Measurements from ENCODE around the gene RARRES2.
"Not testable (repeated sequence)": the region's sequence is repeated elsewhere in the genome, so short reads cannot be mapped to it uniquely, and the experiment has no call there.

RARRES2 gene

DNA sequence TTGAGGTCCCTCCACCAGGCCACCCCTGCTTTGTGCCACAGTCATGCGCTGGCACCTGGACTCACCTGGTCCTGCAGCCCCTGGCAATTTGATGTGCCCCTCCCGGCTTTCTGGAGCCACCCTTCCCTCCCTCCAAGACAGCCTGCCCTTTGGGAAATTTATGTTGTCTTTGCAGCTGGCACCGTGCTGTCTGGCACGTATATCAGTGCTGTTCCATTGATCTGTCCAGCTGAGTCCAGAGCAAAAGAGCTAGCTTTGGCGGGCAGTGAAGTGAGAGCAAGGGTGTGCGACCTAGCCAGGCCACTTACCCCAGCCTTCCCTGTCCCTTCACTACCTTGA is 5.7 kb downstream of the RARRES2 start:
- DNase-seq: no peak

DNA sequence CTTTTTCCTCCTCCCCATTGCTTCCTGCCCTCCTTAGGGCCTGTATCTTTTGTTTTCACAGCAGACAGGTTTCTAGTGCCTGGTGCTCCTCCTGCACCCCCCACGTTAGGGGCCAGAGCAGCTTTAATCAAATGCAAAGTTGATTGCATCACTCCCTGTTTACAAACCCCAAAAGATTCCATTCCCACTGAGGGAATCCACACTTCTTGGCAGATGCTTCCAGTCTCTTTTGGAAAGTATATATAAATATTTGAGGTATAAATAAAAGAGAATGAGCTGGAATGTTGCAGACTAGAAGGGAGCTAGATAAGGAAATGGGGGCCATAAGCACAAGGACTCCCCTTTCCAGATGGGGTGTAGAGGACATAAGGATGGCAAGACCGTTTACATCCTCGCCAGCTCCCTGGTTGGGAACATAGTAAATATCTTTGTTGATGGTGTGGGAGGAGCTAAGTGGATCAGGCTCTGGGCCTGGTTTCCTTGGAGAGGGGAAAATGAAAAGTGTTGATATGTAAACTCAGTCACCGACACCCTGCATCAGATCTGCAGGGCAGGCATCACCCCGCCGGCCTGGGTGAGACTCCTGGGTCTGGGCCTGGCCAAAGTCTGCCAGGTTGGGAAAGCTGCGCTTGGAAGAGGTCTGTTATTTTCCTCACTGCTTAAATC is 6.2 kb downstream of the RARRES2 start:
- DNase-seq: no peak

DNA sequence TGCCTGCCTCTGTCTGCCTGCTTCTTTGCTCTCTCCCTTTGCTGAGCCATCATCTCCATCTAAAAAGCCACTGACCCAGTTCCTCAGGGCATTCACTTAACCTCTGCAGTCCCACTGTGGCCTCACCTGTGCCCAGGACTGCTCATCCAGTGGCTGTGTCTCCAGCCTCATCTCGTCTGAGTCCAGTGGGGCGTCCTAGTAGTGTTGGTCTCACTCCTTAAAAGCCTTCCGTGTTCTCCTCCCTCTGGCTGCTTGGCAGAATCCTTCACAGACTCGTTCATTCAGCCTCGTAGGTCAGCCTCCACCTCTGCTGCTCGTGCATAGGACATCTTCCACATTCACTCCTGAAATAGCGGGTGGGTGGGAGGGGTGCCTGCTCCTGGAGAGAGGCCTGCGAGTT is 7.3 kb downstream of the RARRES2 start:
- DNase-seq: no peak

DNA sequence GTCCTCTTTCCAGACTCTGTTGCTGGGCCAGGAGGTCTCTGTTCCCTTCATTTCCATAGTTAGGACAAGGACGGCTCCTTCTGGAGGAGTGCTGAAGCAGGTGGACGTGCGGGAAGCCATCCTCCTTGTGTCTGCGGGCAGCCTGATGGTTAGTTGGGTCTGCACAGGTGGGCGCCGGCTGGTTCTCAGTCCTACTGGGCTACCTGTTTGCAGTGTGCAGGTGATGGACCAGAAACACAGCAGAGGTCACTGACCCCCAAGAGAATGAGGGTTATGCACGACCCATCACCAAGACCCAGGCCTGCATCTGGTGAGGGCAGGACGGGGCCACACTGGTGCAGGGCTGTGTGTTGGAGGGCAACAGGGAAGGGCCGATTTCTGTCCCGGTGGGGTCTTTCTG is 7.8 kb downstream of the RARRES2 start:
- no peak for DNase-seq

DNA sequence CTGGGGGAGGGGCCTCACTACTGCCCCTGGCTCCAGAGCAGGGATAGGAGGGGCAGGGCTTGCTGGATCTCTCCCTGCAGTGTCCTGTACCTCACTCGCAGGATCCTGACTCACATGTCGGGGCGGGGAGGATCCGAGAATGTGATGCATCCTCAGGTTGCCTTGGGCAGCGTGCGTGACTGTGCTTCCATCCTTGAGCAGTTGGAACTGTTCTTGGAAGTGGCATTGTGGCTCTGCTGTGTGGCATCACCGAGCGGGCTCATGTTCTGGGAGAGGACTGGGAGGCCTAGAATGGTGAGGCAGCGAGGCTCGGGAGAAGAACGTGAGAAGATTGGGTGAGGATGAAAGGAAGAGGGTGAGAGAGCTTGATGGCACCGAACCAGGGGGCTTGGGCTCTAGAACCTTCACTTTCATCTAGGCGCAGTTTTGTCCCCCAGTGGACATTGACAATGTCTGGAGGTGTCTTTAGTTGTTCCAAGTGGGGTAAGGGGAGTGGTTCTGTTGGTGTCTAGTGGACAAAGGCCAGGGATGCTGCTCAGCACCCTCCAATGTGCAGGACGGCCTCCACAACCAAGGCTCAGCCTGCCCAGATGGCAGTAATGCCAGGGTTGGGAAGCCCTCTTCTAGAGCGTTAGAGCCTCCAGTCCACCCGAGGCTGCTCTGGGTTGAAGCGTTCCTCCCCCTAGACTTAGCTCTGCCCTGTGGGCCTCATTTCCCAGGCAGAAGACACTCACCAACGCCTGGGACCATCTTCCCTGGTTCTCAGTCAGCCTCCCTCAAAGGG is 8.4 kb downstream of the RARRES2 start:
- no peak for DNase-seq

DNA sequence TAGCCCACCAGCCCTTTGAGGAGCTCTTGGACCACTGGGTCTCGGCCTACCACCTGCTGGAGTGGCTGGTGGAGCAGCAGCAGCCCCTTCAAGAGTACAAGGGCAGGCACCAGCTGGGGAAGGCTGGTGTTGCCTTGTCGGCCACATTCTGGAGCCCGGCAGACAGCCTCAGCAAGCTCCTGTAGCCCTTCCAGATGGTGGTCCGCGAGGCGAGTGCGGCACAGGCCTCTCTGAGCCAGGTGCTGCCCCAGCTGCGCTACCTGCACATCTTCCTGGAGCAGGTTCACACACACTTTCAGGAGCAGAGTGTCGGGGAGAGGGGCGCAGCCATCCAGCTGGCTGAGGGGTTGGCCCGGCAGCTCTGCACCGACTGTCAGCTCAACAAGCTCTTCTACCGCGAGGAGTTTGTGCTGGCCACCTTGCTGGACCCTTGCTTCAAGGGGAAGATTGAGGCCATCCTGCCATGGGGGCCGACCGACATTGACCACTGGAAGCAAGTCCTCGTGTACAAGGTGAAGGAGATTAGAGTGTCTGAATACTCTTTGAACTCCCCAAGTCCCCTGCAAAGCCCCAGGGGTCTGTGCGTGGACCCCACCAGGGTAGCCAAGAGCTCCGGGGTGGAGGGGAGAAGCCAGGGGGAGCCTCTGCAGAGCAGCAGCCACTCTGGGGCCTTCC is 11.1 kb downstream of the RARRES2 start:
- no peak for DNase-seq

DNA sequence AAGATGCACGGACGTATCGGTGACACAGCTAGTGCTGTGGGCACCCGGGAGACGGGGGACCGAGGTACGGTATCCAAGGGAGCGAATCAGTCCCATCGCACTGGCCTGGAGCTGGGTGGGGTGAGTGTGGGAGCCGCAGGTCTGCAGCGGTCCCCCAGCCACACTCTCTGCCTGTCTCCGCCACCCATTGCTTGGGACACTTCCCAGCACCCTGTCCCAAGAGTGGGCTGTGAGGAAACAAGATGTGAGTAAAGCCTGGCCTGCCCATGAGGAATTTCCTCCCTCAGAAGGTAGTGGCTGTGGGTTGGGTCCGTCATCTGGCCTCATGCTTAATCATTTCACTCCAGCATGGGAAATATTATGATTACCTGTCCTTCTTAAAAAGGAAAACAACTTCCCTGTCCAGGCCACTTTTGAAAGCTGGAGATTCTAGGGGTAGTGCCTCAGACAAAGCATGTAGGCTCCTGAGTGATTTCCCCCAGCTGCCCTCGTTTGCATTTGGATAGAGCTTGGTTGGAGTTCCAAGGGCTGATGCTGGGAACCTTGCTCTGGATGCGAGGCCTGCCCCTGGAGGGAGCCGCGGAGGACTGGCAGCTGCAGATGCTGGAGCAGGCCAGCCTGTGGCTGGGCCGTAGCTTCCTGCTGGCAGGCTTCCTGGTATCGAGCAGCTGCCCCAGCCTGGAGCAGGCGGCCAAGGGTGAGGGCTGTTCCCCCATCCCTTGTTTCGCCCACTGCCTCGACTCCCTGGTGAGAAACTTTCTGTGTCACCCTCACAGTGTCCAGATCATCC is 11.9 kb downstream of the RARRES2 start:
- DNase-seq: no peak

DNA sequence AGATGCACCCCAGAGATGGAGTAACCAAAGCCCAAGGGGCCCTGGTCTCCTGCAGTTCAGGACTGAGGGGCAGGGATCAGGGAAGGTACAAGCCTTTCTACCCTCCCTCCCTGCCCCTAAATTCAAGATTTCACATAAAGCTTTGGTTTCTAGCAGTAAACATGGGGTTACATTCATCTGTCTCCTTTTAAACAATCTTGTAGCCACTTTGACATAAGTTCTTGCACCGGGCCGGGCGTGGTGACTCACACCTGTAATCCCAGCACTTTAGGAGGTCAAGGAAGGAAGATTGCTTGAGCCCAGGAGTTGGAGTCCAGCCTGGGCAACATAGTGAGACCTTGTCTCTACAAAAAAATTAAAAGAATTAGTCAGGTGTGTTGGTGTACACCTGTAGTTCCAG is 14.1 kb downstream of the RARRES2 start:
- DNase-seq: no peak

DNA sequence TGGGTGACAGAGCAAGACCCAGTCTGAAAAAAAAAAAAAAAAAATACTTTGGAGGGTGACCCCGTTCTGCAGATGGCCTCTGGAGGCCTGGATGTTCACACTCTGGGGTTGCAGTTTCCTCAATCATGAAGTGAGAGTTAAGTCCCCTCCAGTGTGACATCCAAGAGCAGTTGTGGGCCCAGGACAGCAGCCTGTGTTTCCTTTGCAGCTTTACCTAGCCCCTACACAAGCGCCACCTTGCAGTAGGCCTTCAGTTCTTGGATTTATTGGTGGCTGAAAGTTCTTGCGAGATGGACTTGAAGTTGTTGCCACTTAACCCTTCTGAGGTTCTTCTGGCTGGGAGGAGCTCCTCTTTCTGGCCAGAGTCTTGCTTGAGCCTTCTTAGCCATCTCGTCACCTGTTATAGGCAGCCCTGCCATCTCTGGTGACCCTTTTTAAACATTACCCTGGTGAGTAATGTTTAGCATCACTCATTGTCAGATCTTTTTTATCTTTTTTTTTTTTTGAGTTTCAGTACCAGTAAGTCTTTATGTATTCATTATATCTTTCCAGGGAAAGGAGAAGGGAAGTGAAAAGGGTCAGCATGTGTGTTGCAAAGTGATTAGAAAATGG is 14.7 kb downstream of the RARRES2 start:
- no peak for DNase-seq

DNA sequence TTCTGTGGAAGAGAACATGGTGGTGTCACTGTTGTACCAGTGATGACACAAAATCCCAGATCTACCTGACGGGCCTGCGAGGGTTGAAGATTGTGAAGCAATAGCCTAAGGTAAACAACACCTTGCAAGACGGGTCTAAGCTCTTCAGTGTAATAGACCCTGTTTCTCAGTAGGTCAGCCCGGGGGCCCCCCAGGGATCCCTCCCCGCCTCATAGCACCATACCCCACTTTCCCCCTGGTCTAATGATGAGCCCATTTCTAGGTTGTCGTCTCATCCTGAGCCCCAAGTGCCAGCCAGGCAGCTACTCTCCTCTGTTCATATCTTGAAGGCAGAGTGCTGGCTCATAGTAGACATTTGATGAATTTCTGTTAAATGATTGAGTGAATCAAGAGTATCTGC is 15.5 kb downstream of the RARRES2 start:
- no peak for DNase-seq

DNA sequence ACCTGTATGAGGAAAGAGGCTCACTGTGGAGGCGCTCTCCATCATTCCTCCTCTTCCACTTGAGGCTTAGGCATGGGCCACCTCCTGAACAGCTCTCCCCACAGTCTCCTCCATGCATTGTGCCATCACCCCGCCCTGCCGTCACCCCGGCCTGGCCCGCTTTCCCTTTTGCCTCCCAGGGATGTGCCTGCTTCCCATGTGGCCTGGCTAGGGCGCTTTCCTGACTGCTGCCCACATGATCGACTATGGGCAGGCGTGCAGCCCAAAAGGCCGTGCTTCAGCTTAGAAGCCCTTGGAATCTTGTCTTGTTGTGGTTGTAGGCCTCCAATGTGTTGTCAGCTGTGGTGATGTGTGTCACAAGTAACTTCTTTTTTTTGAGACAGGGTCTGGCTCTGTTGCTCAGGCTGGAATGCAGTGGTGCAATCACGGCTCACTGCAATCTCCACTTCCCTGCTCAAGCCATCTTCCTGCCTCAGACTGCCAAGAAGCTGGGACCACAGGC is 16.3 kb downstream of the RARRES2 start:
- peak in 1 of 2 donors; percentile 34 for DNase-seq

DNA sequence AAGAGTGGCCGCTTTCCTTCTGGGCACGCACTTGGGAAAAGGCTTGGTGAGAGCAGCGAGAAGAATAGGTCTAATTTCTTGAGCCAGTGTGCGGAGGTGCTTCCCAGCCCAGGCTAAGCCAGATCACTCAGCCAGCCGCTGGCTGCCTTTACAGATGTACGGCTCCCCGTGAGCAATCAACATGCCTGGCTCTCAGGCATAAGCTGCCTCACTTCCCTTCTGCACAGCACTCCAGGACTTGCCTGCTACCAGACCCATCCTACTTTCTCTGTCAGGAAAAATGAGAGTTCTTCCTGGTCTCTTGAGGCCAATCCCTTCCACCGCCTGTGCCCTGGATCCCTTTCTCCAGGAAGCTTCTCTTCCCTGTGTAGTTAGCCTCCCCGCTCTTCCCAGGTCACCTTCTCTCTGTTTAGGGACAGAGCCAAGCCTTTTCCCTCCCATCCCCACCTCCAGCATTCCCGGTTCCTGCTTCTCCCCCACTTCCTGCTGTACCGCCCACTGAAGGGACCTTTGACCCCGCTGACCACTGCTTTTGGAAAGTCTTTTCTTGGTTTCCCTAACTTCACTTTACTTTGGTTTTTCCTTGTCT is 17.0 kb downstream of the RARRES2 start:
- DNase-seq: no peak

DNA sequence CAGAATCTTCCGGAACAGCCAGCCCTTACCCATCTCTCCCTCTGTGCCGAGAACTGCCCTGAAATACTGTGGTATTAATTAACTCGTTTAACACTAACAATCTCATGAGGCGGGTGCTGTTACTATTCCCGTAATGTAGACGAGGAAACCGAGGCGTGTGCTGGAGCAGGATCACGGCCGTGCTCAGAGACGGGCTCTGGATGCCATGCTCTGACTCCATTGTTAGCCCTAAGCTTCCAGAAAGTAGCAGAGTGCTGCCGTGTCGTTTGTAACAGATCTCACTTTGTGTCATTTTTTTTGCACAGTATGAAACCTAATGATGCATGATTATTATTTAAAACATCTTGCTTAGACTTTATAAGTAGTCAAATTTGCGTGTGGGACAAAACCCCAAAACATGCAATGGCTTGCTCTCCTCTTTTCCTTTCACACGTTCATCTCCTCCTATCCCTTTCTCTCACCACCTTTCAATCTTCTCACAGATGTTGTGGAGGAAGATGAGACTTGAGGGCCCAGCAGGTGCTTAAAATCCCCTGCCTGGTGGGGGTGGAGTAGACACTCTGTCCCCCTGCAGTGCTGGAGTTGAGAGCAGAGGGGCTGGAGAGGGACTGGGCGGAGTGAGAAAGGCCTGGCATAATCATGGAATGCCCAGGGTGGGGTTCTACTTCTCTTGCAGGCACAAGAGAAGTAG is 17.6 kb downstream of the RARRES2 start:
- peak in 1 of 2 donors; percentile 5 for DNase-seq

DNA sequence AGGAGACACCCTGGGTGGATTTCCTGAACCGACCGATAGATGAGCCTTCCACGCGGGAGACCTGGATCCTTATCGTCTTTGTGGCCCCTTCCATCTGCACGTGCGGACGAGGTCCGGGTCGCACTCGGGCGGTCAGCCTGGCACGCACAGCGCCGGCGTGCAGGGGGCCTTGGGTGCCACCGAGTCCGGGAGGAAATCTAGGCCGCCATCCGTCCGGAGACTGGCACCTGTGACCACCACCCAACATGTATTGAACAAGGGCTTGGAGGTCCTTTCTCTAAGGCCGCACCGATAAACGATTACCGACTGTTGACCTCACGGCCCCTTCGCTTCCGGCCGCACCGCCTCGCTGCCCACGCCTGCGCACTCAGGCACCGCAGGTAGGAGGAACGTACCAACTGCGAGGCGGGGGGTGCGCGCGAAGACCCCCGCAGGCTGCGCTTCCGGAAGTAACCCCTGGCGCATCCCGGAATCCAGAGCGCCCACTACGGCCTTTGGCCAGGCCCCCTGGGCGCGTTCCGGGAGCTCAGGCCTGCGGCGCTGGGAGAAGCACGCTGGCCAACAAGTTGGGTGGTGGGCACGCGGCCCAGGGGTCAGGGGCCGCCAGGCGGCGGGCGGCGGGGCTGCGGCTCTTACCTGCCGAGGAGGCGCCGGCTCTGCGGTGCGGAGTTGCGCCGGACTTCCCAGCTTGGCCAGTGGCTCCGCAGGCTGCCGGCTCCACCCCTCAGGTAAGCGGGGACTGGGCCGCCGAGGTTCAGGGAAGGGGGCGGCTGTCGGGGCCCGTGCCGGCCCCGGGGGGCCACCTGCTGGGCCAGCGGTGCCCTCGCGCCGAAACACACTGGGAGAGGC is 18.4 kb downstream of the RARRES2 start, which contains the start of the genes ACTR3C and LRRC61:
ACTR3C (minus strand) TSS at position 713 of the 849 bp plus-strand sequence. CDS start 28,249 bp downstream, outside the sequence.
LRRC61 (plus strand) TSS at position 523 of the 849 bp plus-strand sequence. CDS start 13,507 bp downstream, outside the sequence.
- DNase-seq: peak; percentile 59 to 70

DNA sequence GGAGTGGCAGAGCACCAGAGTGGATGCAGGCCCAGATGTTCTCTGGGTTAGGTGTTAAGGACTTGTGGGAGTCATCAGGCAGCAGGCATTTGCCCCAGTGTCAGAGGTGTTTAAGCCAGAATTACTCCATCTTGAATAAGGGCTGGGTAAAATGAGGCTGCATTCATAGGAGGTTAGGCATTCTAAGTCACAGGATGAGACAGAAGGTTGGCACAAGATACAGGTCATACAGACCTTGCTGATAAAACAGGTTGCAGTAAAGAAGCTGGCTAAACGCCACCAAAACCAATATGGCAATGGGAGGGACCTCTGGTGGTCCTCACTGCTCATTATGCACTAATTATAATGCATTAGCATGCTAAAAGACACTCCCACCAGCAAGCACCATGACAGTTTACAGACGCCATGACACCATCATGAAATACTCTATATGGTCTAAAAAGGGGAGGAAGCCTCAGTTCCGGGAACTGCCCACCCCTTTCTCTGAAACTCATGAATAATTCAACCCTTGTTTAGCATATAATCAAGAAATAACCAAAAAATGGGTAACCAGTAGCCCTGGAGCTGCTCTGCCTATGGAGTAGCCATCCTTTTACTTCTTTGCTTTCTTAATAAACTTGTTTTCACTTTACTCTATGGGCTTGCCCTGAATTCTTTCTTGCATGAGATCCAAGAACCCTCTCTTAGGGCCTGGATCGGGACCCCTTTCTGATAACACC is 19.2 kb downstream of the RARRES2 start:
- peak; percentile 49 to 80 for DNase-seq

DNA sequence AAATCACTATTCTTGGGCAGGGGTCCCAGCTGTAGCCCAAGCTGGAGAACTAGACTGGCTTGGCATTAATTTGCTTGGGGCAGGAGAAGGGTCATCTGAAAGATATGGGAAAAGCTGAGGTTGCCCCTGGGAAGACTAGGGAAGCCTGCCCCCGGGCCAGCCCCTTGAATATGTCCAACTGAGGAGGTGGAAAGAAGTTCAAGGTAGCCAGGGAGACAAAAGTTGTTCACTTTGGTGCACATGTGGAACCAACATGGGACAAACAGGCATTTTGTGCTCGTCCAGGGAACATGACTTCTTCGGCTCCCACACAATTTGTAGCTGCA is 19.7 kb downstream of the RARRES2 start:
- DNase-seq: no peak

DNA sequence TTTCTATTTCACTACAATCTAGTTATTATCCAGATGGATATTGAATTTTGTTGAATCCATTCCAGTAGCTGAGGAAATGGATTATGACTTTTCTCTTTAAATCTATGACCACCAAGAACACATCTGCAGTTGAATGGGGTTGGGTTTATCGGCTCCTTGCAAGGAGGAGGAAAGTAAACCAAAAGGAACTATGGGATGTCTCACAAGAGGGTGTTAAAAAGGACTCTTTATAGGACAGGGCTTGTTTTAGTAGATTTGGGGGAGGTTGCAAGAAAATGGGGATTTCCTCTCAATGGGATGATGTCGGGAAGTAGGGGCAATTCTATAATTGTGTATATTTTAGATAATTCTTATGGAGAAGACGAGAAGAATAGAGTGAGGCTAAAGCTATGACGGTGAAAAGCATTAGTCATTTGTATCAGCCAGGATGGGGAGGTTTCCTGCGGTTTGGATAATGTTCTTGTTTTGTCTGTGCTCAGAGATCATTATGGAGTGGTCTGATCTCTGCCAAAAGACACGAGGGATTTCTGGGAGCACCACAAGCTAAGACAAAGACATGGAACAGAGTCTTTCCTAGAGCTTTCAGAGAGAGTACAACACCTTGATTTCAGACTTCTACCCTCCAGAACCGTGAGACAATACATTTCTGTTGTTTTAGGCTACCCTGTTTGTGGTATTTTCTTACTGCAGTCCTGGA is 23.5 kb downstream of the RARRES2 start:
- no peak for DNase-seq

DNA sequence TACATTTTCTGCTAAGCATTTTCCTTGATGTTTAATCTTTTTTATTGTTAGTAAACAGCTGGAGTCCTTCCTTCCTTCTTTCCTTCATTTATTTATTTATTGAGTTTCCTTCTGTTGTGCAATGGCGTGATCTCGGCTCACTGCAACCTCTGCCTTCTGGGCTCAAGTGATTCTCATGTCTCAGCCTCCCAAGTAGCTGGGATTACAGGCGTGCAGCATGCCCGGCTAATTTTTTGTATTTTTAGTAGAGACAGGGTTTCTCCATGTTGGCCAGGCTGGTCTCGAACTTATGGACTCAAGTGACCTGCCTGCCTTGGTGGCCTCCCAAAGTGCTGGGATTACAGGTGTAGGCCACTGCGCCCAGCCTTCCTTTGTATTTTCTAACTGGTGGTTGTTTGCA is 24.4 kb downstream of the RARRES2 start:
- not testable (repeated sequence) for DNase-seq

DNA sequence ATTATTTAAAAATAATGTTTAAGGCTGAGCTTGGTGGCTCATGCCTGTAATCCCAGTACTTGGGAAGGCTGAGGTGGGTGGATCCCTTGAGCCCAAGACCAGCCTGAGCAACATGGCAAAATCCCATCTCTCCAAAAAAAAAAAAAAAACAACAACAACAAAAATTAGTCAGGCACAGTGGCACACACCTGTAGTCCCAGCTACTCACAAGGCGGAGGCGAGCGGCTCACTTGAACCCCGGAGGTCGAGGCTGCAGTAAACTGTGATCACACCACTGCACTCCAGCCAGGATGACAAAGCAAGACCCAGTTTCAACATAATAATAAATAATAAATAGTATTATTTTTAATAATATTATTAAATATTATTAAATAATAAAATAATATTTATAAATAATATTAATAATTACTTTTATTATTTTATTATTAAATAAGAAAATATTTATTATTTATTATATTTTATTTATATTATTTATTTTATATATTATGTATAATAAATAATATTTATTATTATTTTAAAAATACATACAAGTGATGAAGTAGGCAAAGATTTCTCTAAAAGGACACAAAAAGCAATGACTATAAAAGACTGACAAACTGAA is 26.7 kb downstream of the RARRES2 start:
- no peak for DNase-seq
